HepG2 (cell line): ENCODE data around the gene NLRP6. TPM values are rescaled to one million over a fixed set of nuclear protein-coding genes. Genes with fewer than 3 reads are reported as not detected.

Experiments
- ATAC-seq: fragments of 200-7000 bp; cut with Tn5 transposase; 3 replicates; pipeline ENCODE4 v1.9.1; 2020; ENCODE audit warnings: mild to moderate bottlenecking, moderate library complexity
- BruUV-seq: library from RNA; stranded (reverse); fragments of 400-500 nt; replicated peaks from 2 replicates; lab custom pipeline; 2021; lab: Mats Ljungman, UMichigan
- CTCF ChIA-PET: fragments of 300-600 bp; formaldehyde crosslinking; extraction: SDS; loops from one replicate; lab custom pipeline; 2021; ENCODE audit warnings: low total read pairs, inconsistent platforms, low intra/inter-chr PET ratio; lab: Yijun Ruan, JAX
- POLR2A ChIA-PET: fragments of 350-600 bp; sonication (Branson Sonifier 250); formaldehyde crosslinking; loops from one replicate; lab custom pipeline; 2020; ENCODE audit warnings: antibody characterized with exemption, inconsistent platforms; lab: Yijun Ruan, JAX
- DNase-seq: peaks from one replicate; pipeline ENCODE4 v3.0.0-alpha.2; 2015; ENCODE audit warnings: low spot score
- FAIRE-seq: peaks from 3 replicates; lab custom pipeline; 2011; peaks lifted over from hg19 to GRCh38; lab: Jason Lieb, UNC
- H2AFZ ChIP-seq: one replicate; pipeline ENCODE4 v1.6.1; 2011; ENCODE audit warnings: low read length, inconsistent platforms
- H3K27ac ChIP-seq: fragments of 300-600 bp; 3 replicates; pipeline ENCODE4 v1.8.0; 2011; ENCODE audit warnings: mixed run types, mild to moderate bottlenecking, mixed read lengths, low read length, inconsistent platforms; ENCODE audit not compliant: insufficient read depth; ENCODE audit errors: extremely low read length
- H3K27me3 ChIP-seq, 2 experiments: fragments of 200-600 bp in 1 of 2; 2 replicates in 1 of 2; 3 replicates in 1 of 2; pipeline versions ENCODE4 v1.6.0 to v1.8.0; 2011; ENCODE audit warnings: low read length in 2 of 2, mild to moderate bottlenecking in 2 of 2, moderate library complexity in 2 of 2, inconsistent platforms in 1 of 2; ENCODE audit not compliant: insufficient read depth in 2 of 2, control insufficient read depth in 1 of 2
- H3K36me3 ChIP-seq, 2 experiments: fragments of 200-600 bp in 1 of 2; replicated peaks in 1 of 2; 2 replicates in 1 of 2; 3 replicates in 1 of 2; pipeline versions ENCODE4 v1.5.1 to v1.8.0; 2011; ENCODE audit warnings: low read length in 2 of 2, inconsistent platforms in 1 of 2; ENCODE audit not compliant: insufficient read depth in 2 of 2, control insufficient read depth in 1 of 2
- H3K4me1 ChIP-seq: 2 replicates; pipeline ENCODE4 v1.5.1; 2012; ENCODE audit warnings: low read length, inconsistent platforms; ENCODE audit not compliant: insufficient read depth
- H3K4me2 ChIP-seq: 2 replicates; pipeline ENCODE4 v1.6.0; 2011; ENCODE audit warnings: low read depth, low read length, inconsistent platforms
- H3K4me3 ChIP-seq, 3 experiments: fragments of 200-600 bp in 1 of 3; sonication (generic), shearing (Covaris generic) in 1 of 3; replicated peaks in 1 of 3; 2 replicates each; pipeline ENCODE4 v1.5.1; 2011 to 2016; ENCODE audit warnings: low read length in 3 of 3, inconsistent platforms in 2 of 3, low read depth in 2 of 3, mild to moderate bottlenecking in 2 of 3, control low read depth in 1 of 3, mixed read lengths in 1 of 3; ENCODE audit not compliant: insufficient read depth in 1 of 3
- H3K79me2 ChIP-seq: one replicate; pipeline ENCODE4 v1.6.1; 2011; ENCODE audit warnings: low read length, inconsistent platforms; ENCODE audit not compliant: insufficient read depth
- H3K9ac ChIP-seq: 2 replicates; pipeline ENCODE4 v1.6.0; 2011; ENCODE audit warnings: mild to moderate bottlenecking, low read depth, low read length, inconsistent platforms; ENCODE audit not compliant: insufficient read depth
- H3K9me3 ChIP-seq: 2 replicates; pipeline ENCODE4 v1.5.1; 2012; ENCODE audit warnings: mild to moderate bottlenecking, low read length
- H4K20me1 ChIP-seq: 2 replicates; pipeline ENCODE4 v1.6.0; 2011; ENCODE audit warnings: inconsistent platforms, mild to moderate bottlenecking, low read length, moderate library complexity; ENCODE audit not compliant: insufficient read depth
- FIP1L1 ChIP-seq: fragments of 200-400 bp; formaldehyde crosslinking; IDR thresholded peaks from 2 replicates; pipeline ENCODE4 v1.6.1; 2018; ENCODE audit warnings: low read depth, mild to moderate bottlenecking, low read length, moderate library complexity, borderline replicate concordance; ENCODE audit not compliant: insufficient read depth
- GATAD1 ChIP-seq: IDR thresholded peaks from 2 replicates; pipeline ENCODE4 v1.6.1; 2016; ENCODE audit warnings: missing genetic modification reagents, missing compliant biosample characterization
- HNRNPK ChIP-seq: fragments of 200-400 bp; formaldehyde crosslinking; IDR thresholded peaks from 2 replicates; pipeline ENCODE4 v1.6.1; 2018; ENCODE audit warnings: low read length, low read depth, moderate library complexity, mild to moderate bottlenecking; ENCODE audit not compliant: poor library complexity, severe bottlenecking
- HNRNPLL ChIP-seq: fragments of 200-400 bp; formaldehyde crosslinking; IDR thresholded peaks from 2 replicates; pipeline ENCODE4 v1.6.1; 2017; ENCODE audit warnings: mild to moderate bottlenecking, low read depth, low read length; ENCODE audit not compliant: poor library complexity, severe bottlenecking
- LCORL ChIP-seq, 2 experiments: fragments of 450-650 bp in 1 of 2; sonication (generic) in 1 of 2; formaldehyde crosslinking in 1 of 2; IDR thresholded peaks; 2 replicates each; pipeline versions ENCODE4 v1.5.0 to v1.6.1; 2017 to 2020; ENCODE audit warnings: antibody characterized with exemption in 1 of 2, missing genetic modification reagents in 1 of 2
- TERF1 ChIP-seq: sonication (generic); formaldehyde crosslinking; IDR thresholded peaks from 2 replicates; pipeline ENCODE4 v1.8.0; 2022; ENCODE audit warnings: mild to moderate bottlenecking, missing genetic modification reagents, moderate library complexity
- TRIM24 ChIP-seq: sonication (generic); formaldehyde crosslinking; IDR thresholded peaks from 2 replicates; pipeline ENCODE4 v1.8.0; 2022; ENCODE audit warnings: mild to moderate bottlenecking, missing genetic modification reagents
- ZNF687 ChIP-seq: sonication (generic); formaldehyde crosslinking; IDR thresholded peaks from 2 replicates; pipeline ENCODE4 v1.5.1; 2020; ENCODE audit warnings: mild to moderate bottlenecking, missing genetic modification reagents, moderate library complexity
- ZNF782 ChIP-seq: sonication (generic); formaldehyde crosslinking; IDR thresholded peaks from 2 replicates; pipeline ENCODE4 v1.4.0; 2020; ENCODE audit warnings: missing genetic modification reagents, mild to moderate bottlenecking, borderline replicate concordance
- WGBS: methylation state at CpG from one replicate; pipeline ENCODE4 v1.1.6; 2017; ENCODE audit warnings: low lambda C conversion rate; 5-methylcytosine and 5-hydroxymethylcytosine counted together
- in situ Hi-C: cut with HindIII; loops from 2 replicates; pipeline ENCODE4 v1.10.0; 2017; ENCODE audit warnings: low pct_unique_long_range_greater_than_20kb; ENCODE audit not compliant: extremely low pct_ligation_motif_present
- intact Hi-C: fragments of 100-400 bp; cut with micrococcal nuclease; formaldehyde crosslinking; loops from one replicate; pipeline ENCODE4 v1.10.0; 2022; ENCODE audit not compliant: unreplicated experiment
- polyA plus RNA-seq, 8 experiments: library from polyadenylated mRNA; depleted of rRNA in 3 of 8; stranded (reverse) in 7 of 8; unstranded in 1 of 8; fragments of >200 nt; fragmentation: Illumina TruSeq in 4 of 8; extraction: Trizol in 4 of 8; gene quantifications; 2 replicates each; pipeline versions ENCODE4 v1.2.1 to v1.2.3, GENCODE V29; 2011 to 2016; ENCODE audit warnings: low read depth in 4 of 8, missing spikeins in 1 of 8, mixed read lengths in 1 of 8; ENCODE audit not compliant: insufficient read depth in 1 of 8
- total RNA-seq, 5 experiments: library from RNA; depleted of rRNA; stranded (reverse); fragments of >200 nt; fragmentation: Illumina TruSeq; extraction: Trizol; gene quantifications; 2 replicates each; pipeline ENCODE4 v1.2.3, GENCODE V29; 2016; ENCODE audit warnings: low read depth in 1 of 5

The NLRP6 gene
- total and polyA plus RNA-seq, 2 of the 13 experiments (the other 11 are each of a cell fraction or from before 2014, with no cell fraction given) = not detected

GRCh38 chr11:292211-293121 is 14.3 kb downstream of the NLRP6 start:
- ATAC-seq = no peak
- TF ChIP-seq ZNF782 (CRISPR knock-in tag) = no peak
- TF ChIP-seq, all 625 proteins: peak for 0
- H3K4me1 ChIP-seq = peaks cover 26% of the 10 kb centered on the region
- no peak overlapping the region for H3K4me3 ChIP-seq
- H2AFZ ChIP-seq = no peak overlapping the region
- H3K36me3 ChIP-seq = 0 out of 5 replicates have a peak, but pooled peaks cover 0 to 2% of the 10 kb centered on the region in 2 experiments
- no peak for FAIRE-seq
- ChIA-PET POLR2A (no interaction called here), CTCF (no interaction called here)
- BruUV-seq = no TSS peak
- DNase-seq = no peak
- H3K9me3 ChIP-seq = no peaks in the 10 kb centered on the region
- 93% methylated on average over 10 of the region's 29 CpGs for WGBS
- no peak overlapping the region for H3K27ac ChIP-seq
- no peak overlapping the region for H3K9ac ChIP-seq
- no peak overlapping the region for H3K4me2 ChIP-seq
- peaks cover 5 to 13% of the 10 kb centered on the region in 2 experiments for H3K27me3 ChIP-seq
- no peaks in the 10 kb centered on the region for H3K79me2 ChIP-seq
- no peaks in the 10 kb centered on the region for H4K20me1 ChIP-seq
- in situ Hi-C loops (no loop called here), intact Hi-C loops (no loop called here)

GRCh38 chr11:293271-293851 is 15.2 kb downstream of the NLRP6 start:
- no peak for ATAC-seq
- H3K36me3 ChIP-seq = 0 out of 5 replicates have a peak, but pooled peaks cover 0 to 2% of the 10 kb centered on the region in 2 experiments
- WGBS = 76% methylated on average over 8 of the region's 18 CpGs
- no peaks in the 10 kb centered on the region for H3K9me3 ChIP-seq
- no peak for FAIRE-seq
- BruUV-seq = no TSS peak
- H4K20me1 ChIP-seq = no peaks in the 10 kb centered on the region
- in situ Hi-C loops = no loop called here
- no peak overlapping the region for H3K4me2 ChIP-seq
- intact Hi-C loops = no loop called here
- no peak overlapping the region for H2AFZ ChIP-seq
- peaks cover 9% of the 10 kb centered on the region in 2 experiments for H3K27me3 ChIP-seq
- H3K4me1 ChIP-seq = peaks cover 26% of the 10 kb centered on the region
- H3K79me2 ChIP-seq = no peaks in the 10 kb centered on the region
- POLR2A ChIA-PET = no interaction called here
- no peak overlapping the region for H3K9ac ChIP-seq
- no peak overlapping the region for H3K4me3 ChIP-seq
- DNase-seq = no peak
- CTCF ChIA-PET = no interaction called here
- H3K27ac ChIP-seq = no peak overlapping the region
- TF ChIP-seq FIP1L1 (no peak), HNRNPK (no peak), LCORL (IDR thresholded peaks at IDR 0.05) (no peak), LCORL (CRISPR knock-in tag; IDR thresholded peaks at IDR 0.05) (no peak), TERF1 (CRISPR knock-in tag) (no peak), HNRNPLL (no peak), ZNF687 (CRISPR knock-in tag) (no peak), TRIM24 (no peak), GATAD1 (no peak)
